Measurements from ENCODE around the gene MUC5AC.
"Not testable (repeated sequence)": the region's sequence is repeated elsewhere in the genome, so short reads cannot be mapped to it uniquely, and the experiment has no call there.

MUC5AC gene

DNA sequence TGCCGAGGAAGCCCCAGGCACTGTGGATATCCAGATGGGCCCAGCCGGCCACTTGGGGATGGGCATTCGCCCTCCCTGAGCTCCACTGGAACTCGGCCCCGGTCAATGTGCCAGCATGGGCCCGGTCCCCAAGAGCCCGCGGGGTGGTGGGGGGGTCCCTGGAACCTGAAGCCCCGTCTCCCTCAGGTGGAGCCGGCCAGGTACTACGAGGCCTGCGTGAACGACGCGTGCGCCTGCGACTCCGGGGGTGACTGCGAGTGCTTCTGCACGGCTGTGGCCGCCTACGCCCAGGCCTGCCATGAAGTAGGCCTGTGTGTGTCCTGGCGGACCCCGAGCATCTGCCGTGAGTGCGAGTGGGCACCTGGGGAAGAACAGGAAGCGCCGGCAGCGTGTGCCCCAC lies 21.2 kb downstream of the MUC5AC start:
- Histone ChIP-seq H3K4me1 (ENCODE audit: control insufficient read depth in 2 of 2, insufficient read depth in 2 of 2, low read length in 2 of 2) (no peaks in the 10 kb centered on the region), H3K27ac (ENCODE audit: low read depth in 2 of 2, low read length in 2 of 2) (no peak overlapping the region), H3K4me3 (ENCODE audit: low read length in 2 of 2) (no peak overlapping the region), H3K27me3 (ENCODE audit: control insufficient read depth in 2 of 2, insufficient read depth in 2 of 2, low read length in 2 of 2) (no peaks in the 10 kb centered on the region), H3K9me3 (ENCODE audit: control insufficient read depth in 2 of 2, low read length in 2 of 2) (no peaks in the 10 kb centered on the region), H3K9ac (ENCODE audit: low read depth in 1 of 2, low read length in 2 of 2) (no peak overlapping the region), H3K36me3 (ENCODE audit: control insufficient read depth in 2 of 2, insufficient read depth in 2 of 2, low read length in 2 of 2) (no peaks in the 10 kb centered on the region)

DNA sequence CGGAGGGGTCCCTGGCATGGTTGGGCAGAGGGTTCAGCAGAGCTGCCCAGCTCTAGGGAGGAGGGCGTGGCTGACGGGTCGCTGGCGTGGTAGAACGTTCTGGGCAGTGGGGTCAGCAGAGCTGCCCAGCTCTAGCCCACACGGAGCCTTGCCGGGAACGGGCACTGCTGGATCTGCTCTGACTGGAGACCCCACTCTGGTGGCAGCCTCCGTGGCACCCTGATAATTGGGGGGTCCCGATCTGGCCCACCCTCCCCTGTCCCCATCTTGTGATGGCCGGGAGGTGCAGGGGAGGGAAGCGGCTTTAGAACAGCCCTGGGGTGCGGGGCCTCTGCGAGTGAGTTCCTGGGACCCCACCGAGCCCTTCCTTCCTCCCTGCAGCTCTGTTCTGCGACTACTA lies 21.9 kb downstream of the MUC5AC start:
- H3K9me3 ChIP-seq (ENCODE audit: control insufficient read depth in 2 of 2, low read length in 2 of 2): no peaks in the 10 kb centered on the region
- no peak overlapping the region for H3K4me3 ChIP-seq (ENCODE audit: low read length in 2 of 2)
- H3K27me3 ChIP-seq (ENCODE audit: control insufficient read depth in 2 of 2, insufficient read depth in 2 of 2, low read length in 2 of 2): no peaks in the 10 kb centered on the region
- no peak overlapping the region for H3K27ac ChIP-seq (ENCODE audit: low read depth in 2 of 2, low read length in 2 of 2)
- H3K9ac ChIP-seq (ENCODE audit: low read depth in 1 of 2, low read length in 2 of 2): no peak overlapping the region
- H3K4me1 ChIP-seq (ENCODE audit: control insufficient read depth in 2 of 2, insufficient read depth in 2 of 2, low read length in 2 of 2): no peaks in the 10 kb centered on the region
- no peaks in the 10 kb centered on the region for H3K36me3 ChIP-seq (ENCODE audit: control insufficient read depth in 2 of 2, insufficient read depth in 2 of 2, low read length in 2 of 2)

DNA sequence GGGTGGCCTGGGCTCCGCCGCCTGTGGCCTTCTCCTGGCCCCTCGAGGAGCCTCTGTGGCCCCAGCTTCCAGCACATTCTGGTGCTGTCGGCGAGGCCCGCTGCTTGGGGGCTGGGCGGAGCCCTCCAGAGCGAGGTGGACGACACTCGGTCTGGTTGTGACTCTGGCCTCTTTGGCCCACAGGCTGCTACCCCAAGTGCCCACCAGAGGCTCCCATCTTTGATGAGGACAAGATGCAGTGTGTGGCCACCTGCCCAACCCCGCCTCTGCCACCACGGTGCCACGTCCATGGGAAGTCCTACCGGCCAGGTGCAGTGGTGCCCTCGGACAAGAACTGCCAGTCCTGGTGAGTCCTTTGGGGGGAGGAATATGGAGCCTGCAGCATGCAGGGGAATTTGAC lies 22.4 kb downstream of the MUC5AC start:
- Histone ChIP-seq H3K27me3 (ENCODE audit: control insufficient read depth in 2 of 2, insufficient read depth in 2 of 2, low read length in 2 of 2) (no peaks in the 10 kb centered on the region), H3K36me3 (ENCODE audit: control insufficient read depth in 2 of 2, insufficient read depth in 2 of 2, low read length in 2 of 2) (no peaks in the 10 kb centered on the region), H3K9me3 (ENCODE audit: control insufficient read depth in 2 of 2, low read length in 2 of 2) (no peaks in the 10 kb centered on the region), H3K4me3 (ENCODE audit: low read length in 2 of 2) (no peak overlapping the region), H3K27ac (ENCODE audit: low read depth in 2 of 2, low read length in 2 of 2) (no peak overlapping the region), H3K9ac (ENCODE audit: low read depth in 1 of 2, low read length in 2 of 2) (no peak overlapping the region), H3K4me1 (ENCODE audit: control insufficient read depth in 2 of 2, insufficient read depth in 2 of 2, low read length in 2 of 2) (no peaks in the 10 kb centered on the region)

DNA sequence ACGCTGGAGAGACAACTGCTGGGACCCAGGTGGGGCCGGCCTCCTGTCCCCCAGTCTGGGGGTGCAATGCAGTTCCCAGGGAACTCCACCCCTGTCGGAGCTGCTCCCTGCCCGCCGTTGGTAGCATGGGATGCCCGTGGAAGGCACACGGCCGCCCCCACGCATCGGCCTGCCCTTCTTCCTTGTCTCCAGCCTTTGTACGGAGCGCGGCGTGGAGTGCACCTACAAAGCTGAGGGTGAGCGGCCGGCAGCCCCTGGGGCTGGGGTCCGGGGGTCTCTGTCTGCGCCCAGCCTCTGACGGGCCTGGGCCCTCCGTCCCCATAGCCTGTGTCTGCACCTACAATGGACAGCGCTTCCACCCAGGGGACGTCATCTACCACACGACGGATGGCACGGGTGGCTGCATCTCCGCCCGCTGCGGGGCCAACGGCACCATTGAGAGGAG lies 23.2 kb downstream of the MUC5AC start:
- H3K9me3 ChIP-seq (ENCODE audit: control insufficient read depth in 2 of 2, low read length in 2 of 2): no peaks in the 10 kb centered on the region
- H3K4me1 ChIP-seq (ENCODE audit: control insufficient read depth in 2 of 2, insufficient read depth in 2 of 2, low read length in 2 of 2): no peaks in the 10 kb centered on the region
- no peak overlapping the region for H3K9ac ChIP-seq (ENCODE audit: low read depth in 1 of 2, low read length in 2 of 2)
- H3K4me3 ChIP-seq (ENCODE audit: low read length in 2 of 2): no peak overlapping the region
- no peaks in the 10 kb centered on the region for H3K27me3 ChIP-seq (ENCODE audit: control insufficient read depth in 2 of 2, insufficient read depth in 2 of 2, low read length in 2 of 2)
- no peaks in the 10 kb centered on the region for H3K36me3 ChIP-seq (ENCODE audit: control insufficient read depth in 2 of 2, insufficient read depth in 2 of 2, low read length in 2 of 2)
- no peak overlapping the region for H3K27ac ChIP-seq (ENCODE audit: low read depth in 2 of 2, low read length in 2 of 2)

DNA sequence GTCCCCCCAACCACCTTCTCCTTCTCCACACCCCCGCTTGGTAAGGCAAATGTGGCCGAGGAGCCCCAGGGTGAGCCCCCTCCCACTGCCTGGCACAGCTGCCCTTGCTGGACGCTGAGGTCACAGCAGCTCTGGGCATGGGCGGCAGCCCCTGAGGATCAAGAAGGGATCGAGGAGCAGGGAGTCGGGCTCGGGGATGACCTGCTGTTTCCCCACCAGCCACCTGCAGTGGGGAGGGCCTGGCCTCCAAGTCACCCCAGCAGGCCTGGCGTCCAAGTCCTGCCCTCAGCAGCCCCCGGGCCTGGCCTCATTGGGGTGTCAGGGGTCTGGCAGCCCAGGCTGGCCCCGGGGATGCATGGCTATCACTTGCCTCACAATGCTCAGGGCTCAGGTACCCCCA lies 23.7 kb downstream of the MUC5AC start:
- no peaks in the 10 kb centered on the region for H3K4me1 ChIP-seq (ENCODE audit: control insufficient read depth in 2 of 2, insufficient read depth in 2 of 2, low read length in 2 of 2)

DNA sequence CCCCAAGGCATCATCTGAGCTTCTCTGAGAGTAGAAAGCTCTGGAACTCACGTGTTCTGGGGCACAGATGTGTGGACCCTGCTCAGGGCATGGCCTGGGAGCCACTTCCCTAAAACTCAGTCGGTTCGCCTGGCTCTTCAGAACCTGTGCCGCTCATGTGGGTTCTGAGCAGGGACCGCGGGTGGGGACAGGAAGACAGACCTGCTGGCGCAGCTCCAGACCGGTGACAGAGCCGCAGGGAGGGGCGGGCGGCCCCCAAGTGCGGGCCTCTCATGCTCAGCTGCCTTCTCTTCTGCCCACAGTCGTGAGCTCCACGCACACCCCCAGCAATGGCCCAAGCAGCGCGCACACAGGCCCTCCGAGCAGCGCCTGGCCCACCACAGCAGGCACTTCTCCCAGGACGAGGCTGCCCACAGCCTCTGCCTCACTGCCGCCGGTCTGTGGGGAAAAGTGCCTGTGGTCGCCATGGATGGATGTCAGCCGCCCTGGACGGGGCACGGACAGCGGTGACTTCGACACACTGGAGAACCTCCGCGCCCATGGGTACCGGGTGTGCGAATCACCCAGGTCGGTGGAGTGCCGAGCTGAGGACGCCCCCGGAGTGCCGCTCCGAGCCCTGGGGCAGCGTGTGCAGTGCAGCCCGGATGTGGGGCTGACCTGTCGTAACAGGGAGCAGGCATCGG lies 24.2 kb downstream of the MUC5AC start:
- H3K9ac ChIP-seq (ENCODE audit: low read depth in 1 of 2, low read length in 2 of 2): no peak overlapping the region
- no peaks in the 10 kb centered on the region for H3K27me3 ChIP-seq (ENCODE audit: control insufficient read depth in 2 of 2, insufficient read depth in 2 of 2, low read length in 2 of 2)
- no peak overlapping the region for H3K4me3 ChIP-seq (ENCODE audit: low read length in 2 of 2)
- no peaks in the 10 kb centered on the region for H3K9me3 ChIP-seq (ENCODE audit: control insufficient read depth in 2 of 2, low read length in 2 of 2)
- H3K4me1 ChIP-seq (ENCODE audit: control insufficient read depth in 2 of 2, insufficient read depth in 2 of 2, low read length in 2 of 2): no peaks in the 10 kb centered on the region
- no peaks in the 10 kb centered on the region for H3K36me3 ChIP-seq (ENCODE audit: control insufficient read depth in 2 of 2, insufficient read depth in 2 of 2, low read length in 2 of 2)
- H3K27ac ChIP-seq (ENCODE audit: low read depth in 2 of 2, low read length in 2 of 2): no peak overlapping the region

More for the DNA sequence above, 23.7 kb downstream of the MUC5AC start:
- no peaks in the 10 kb centered on the region for H3K27me3 ChIP-seq (ENCODE audit: control insufficient read depth in 2 of 2, insufficient read depth in 2 of 2, low read length in 2 of 2)
- no peak overlapping the region for H3K4me3 ChIP-seq (ENCODE audit: low read length in 2 of 2)
- no peak overlapping the region for H3K27ac ChIP-seq (ENCODE audit: low read depth in 2 of 2, low read length in 2 of 2)
- H3K9ac ChIP-seq (ENCODE audit: low read depth in 1 of 2, low read length in 2 of 2): no peak overlapping the region
- H3K36me3 ChIP-seq (ENCODE audit: control insufficient read depth in 2 of 2, insufficient read depth in 2 of 2, low read length in 2 of 2): no peaks in the 10 kb centered on the region
- H3K9me3 ChIP-seq (ENCODE audit: control insufficient read depth in 2 of 2, low read length in 2 of 2): no peaks in the 10 kb centered on the region

DNA sequence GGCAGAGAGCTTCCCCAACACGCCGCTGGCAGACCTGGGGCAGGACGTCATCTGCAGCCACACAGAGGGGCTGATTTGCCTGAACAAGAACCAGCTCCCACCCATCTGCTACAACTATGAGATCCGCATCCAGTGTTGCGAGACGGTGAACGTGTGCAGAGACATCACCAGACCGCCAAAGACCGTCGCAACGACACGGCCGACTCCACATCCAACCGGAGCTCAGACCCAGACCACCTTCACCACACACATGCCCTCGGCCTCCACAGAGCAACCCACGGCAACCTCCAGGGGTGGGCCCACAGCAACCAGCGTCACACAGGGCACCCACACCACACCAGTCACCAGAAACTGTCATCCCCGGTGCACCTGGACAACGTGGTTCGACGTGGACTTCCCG lies 26.4 kb downstream of the MUC5AC start:
- H3K9me3 ChIP-seq (ENCODE audit: control insufficient read depth in 2 of 2, low read length in 2 of 2); H3K27me3 ChIP-seq (ENCODE audit: control insufficient read depth in 2 of 2, insufficient read depth in 2 of 2, low read length in 2 of 2); H3K4me1 ChIP-seq (ENCODE audit: control insufficient read depth in 2 of 2, insufficient read depth in 2 of 2, low read length in 2 of 2); H3K4me3 ChIP-seq (ENCODE audit: low read length in 2 of 2); H3K27ac ChIP-seq (ENCODE audit: low read depth in 2 of 2, low read length in 2 of 2); H3K9ac ChIP-seq (ENCODE audit: low read depth in 1 of 2, low read length in 2 of 2); H3K36me3 ChIP-seq (ENCODE audit: control insufficient read depth in 2 of 2, insufficient read depth in 2 of 2, low read length in 2 of 2): not testable (repeated sequence)

DNA sequence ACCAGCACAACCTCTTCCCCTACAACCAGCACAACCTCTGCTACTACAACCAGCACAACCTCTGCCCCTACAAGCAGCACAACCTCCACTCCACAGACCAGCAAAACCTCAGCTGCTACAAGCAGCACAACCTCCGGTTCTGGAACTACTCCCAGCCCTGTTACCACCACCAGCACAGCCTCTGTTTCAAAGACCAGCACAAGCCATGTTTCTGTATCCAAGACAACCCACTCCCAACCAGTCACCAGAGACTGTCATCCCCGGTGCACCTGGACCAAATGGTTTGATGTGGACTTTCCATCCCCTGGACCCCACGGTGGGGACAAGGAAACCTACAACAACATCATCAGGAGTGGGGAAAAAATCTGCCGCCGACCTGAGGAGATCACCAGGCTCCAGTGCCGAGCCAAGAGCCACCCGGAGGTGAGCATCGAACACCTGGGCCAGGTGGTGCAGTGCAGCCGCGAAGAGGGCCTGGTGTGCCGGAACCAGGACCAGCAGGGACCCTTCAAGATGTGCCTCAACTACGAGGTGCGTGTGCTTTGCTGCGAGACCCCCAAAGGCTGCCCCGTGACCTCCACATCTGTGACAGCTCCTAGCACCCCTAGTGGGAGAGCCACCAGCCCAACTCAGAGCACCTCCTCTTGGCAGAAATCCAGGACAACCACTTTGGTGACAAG lies 30.8 kb downstream of the MUC5AC start:
- H3K36me3 ChIP-seq (ENCODE audit: control insufficient read depth in 2 of 2, insufficient read depth in 2 of 2, low read length in 2 of 2); H3K4me3 ChIP-seq (ENCODE audit: low read length in 2 of 2); H3K4me1 ChIP-seq (ENCODE audit: control insufficient read depth in 2 of 2, insufficient read depth in 2 of 2, low read length in 2 of 2); H3K9ac ChIP-seq (ENCODE audit: low read depth in 1 of 2, low read length in 2 of 2); H3K9me3 ChIP-seq (ENCODE audit: control insufficient read depth in 2 of 2, low read length in 2 of 2); H3K27me3 ChIP-seq (ENCODE audit: control insufficient read depth in 2 of 2, insufficient read depth in 2 of 2, low read length in 2 of 2); H3K27ac ChIP-seq (ENCODE audit: low read depth in 2 of 2, low read length in 2 of 2): not testable (repeated sequence)

DNA sequence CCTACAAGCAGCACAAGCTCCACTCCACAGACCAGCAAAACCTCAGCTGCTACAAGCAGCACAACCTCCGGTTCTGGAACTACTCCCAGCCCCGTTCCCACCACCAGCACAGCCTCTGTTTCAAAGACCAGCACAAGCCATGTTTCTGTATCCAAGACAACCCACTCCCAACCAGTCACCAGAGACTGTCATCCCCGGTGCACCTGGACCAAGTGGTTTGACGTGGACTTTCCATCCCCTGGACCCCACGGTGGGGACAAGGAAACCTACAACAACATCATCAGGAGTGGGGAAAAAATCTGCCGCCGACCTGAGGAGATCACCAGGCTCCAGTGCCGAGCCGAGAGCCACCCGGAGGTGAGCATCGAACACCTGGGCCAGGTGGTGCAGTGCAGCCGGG lies 32.1 kb downstream of the MUC5AC start:
- not testable (repeated sequence) for H3K27ac ChIP-seq (ENCODE audit: low read depth in 2 of 2, low read length in 2 of 2); H3K9ac ChIP-seq (ENCODE audit: low read depth in 1 of 2, low read length in 2 of 2); H3K4me1 ChIP-seq (ENCODE audit: control insufficient read depth in 2 of 2, insufficient read depth in 2 of 2, low read length in 2 of 2); H3K36me3 ChIP-seq (ENCODE audit: control insufficient read depth in 2 of 2, insufficient read depth in 2 of 2, low read length in 2 of 2); H3K4me3 ChIP-seq (ENCODE audit: low read length in 2 of 2); H3K9me3 ChIP-seq (ENCODE audit: control insufficient read depth in 2 of 2, low read length in 2 of 2); H3K27me3 ChIP-seq (ENCODE audit: control insufficient read depth in 2 of 2, insufficient read depth in 2 of 2, low read length in 2 of 2)

DNA sequence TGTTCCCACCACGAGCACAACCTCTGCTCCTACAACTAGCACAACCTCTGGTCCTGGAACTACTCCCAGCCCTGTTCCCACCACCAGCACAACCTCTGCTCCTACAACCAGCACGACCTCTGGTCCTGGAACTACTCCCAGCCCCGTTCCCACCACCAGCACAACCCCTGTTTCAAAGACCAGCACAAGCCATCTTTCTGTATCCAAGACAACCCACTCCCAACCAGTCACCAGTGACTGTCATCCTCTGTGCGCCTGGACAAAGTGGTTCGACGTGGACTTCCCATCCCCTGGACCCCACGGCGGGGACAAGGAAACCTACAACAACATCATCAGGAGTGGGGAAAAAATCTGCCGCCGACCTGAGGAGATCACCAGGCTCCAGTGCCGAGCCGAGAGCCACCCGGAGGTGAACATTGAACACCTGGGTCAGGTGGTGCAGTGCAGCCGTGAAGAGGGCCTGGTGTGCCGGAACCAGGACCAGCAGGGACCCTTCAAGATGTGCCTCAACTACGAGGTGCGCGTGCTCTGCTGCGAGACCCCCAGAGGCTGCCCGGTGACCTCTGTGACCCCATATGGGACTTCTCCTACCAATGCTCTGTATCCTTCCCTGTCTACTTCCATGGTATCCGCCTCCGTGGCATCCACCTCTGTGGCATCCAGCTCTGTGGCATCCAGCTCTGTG lies 34.2 kb downstream of the MUC5AC start:
- H3K27me3 ChIP-seq (ENCODE audit: control insufficient read depth in 2 of 2, insufficient read depth in 2 of 2, low read length in 2 of 2); H3K9me3 ChIP-seq (ENCODE audit: control insufficient read depth in 2 of 2, low read length in 2 of 2); H3K36me3 ChIP-seq (ENCODE audit: control insufficient read depth in 2 of 2, insufficient read depth in 2 of 2, low read length in 2 of 2); H3K4me3 ChIP-seq (ENCODE audit: low read length in 2 of 2); H3K9ac ChIP-seq (ENCODE audit: low read depth in 1 of 2, low read length in 2 of 2); H3K27ac ChIP-seq (ENCODE audit: low read depth in 2 of 2, low read length in 2 of 2); H3K4me1 ChIP-seq (ENCODE audit: control insufficient read depth in 2 of 2, insufficient read depth in 2 of 2, low read length in 2 of 2): not testable (repeated sequence)

Measured in mucosa of rectum (tissue), 2 donors.